Endothelial cell of umbilical vein (primary cell): ENCODE data around the gene MAP4K1. TPM values are rescaled to one million over a fixed set of nuclear protein-coding genes. Genes with fewer than 3 reads are reported as not detected.

Source experiments
- BruUV-seq: library from RNA; stranded (reverse); fragments of 400-500 nt; replicated peaks from 2 replicates; lab custom pipeline; 2021; lab: Mats Ljungman, UMichigan
- CTCF ChIA-PET: fragments of 300-600, 350-600 bp; sonication (Branson Sonifier 250); formaldehyde crosslinking; loops from one replicate; lab custom pipeline; 2021; ENCODE audit warnings: antibody characterized with exemption, inconsistent platforms; lab: Charles Lee
- POLR2A ChIA-PET: fragments of 300-600, 350-600 bp; sonication (Branson Sonifier 250); formaldehyde crosslinking; loops from one replicate; lab custom pipeline; 2021; ENCODE audit warnings: antibody characterized with exemption, inconsistent platforms; lab: Charles Lee
- DNase-seq: peaks from one replicate; pipeline ENCODE4 v3.0.0-alpha.2; 2011; ENCODE audit warnings: low read depth, low spot score
- FAIRE-seq: peaks from 2 replicates; lab custom pipeline; 2011; peaks lifted over from hg19 to GRCh38; lab: Jason Lieb, UNC
- H2AFZ ChIP-seq: 2 replicates; pipeline ENCODE4 v1.6.0; 2012; ENCODE audit warnings: low read depth, low read length, control low read depth, inconsistent platforms
- H3K27ac ChIP-seq: 2 replicates; pipeline ENCODE4 v1.5.1; 2011; ENCODE audit warnings: low read depth, mild to moderate bottlenecking, control low read depth, low read length, moderate library complexity; ENCODE audit not compliant: insufficient read depth
- H3K27me3 ChIP-seq, 2 experiments: 2 replicates each; pipeline versions ENCODE4 v1.6.0 to v1.6.1; 2011; ENCODE audit warnings: low read length in 2 of 2, mixed read lengths in 1 of 2; ENCODE audit not compliant: control insufficient read depth in 2 of 2, insufficient read depth in 2 of 2
- H3K36me3 ChIP-seq, 2 experiments: 2 replicates in 1 of 2; 3 replicates in 1 of 2; pipeline ENCODE4 v1.5.1; 2011; ENCODE audit warnings: low read length in 2 of 2, mild to moderate bottlenecking in 1 of 2, moderate library complexity in 1 of 2; ENCODE audit not compliant: control insufficient read depth in 2 of 2, insufficient read depth in 2 of 2; ENCODE audit errors: extremely low read depth in 1 of 2
- H3K4me1 ChIP-seq: 3 replicates; pipeline ENCODE4 v1.5.1; 2011; ENCODE audit warnings: mild to moderate bottlenecking, low read length; ENCODE audit not compliant: control insufficient read depth, insufficient read depth; ENCODE audit errors: extremely low read depth
- H3K4me2 ChIP-seq: 2 replicates; pipeline ENCODE4 v1.6.1; 2011; ENCODE audit warnings: low read length, control low read depth, mixed read lengths; ENCODE audit not compliant: insufficient read depth
- H3K4me3 ChIP-seq, 3 experiments: fragments of 200-600 bp in 1 of 3; sonication (generic), shearing (Covaris generic) in 1 of 3; replicated peaks in 1 of 3; 2 replicates each; pipeline ENCODE4 v1.5.1; 2011 to 2016; ENCODE audit warnings: control low read depth in 3 of 3, low read length in 3 of 3, mild to moderate bottlenecking in 2 of 3, inconsistent platforms in 1 of 3, low read depth in 1 of 3, moderate library complexity in 1 of 3; ENCODE audit not compliant: insufficient read depth in 1 of 3
- H3K79me2 ChIP-seq: 2 replicates; pipeline ENCODE4 v1.6.0; 2012; ENCODE audit warnings: low read length, inconsistent platforms; ENCODE audit not compliant: control insufficient read depth, insufficient read depth
- H3K9ac ChIP-seq: replicated peaks from 2 replicates; pipeline ENCODE3; 2011; ENCODE audit warnings: low read length, control low read depth; ENCODE audit not compliant: insufficient read depth; ENCODE audit errors: extremely low read depth
- H3K9me1 ChIP-seq: replicated peaks from 3 replicates; pipeline ENCODE4 v1.6.0; 2011; ENCODE audit warnings: mild to moderate bottlenecking, low read length; ENCODE audit not compliant: control insufficient read depth, insufficient read depth; ENCODE audit errors: extremely low read depth
- H3K9me3 ChIP-seq: replicated peaks from 2 replicates; pipeline ENCODE4 v1.5.1; 2012; ENCODE audit warnings: low read length, inconsistent platforms; ENCODE audit not compliant: control insufficient read depth, insufficient read depth
- H4K20me1 ChIP-seq: replicated peaks from 2 replicates; pipeline ENCODE3; 2011; ENCODE audit warnings: mild to moderate bottlenecking, low read length; ENCODE audit not compliant: control insufficient read depth, insufficient read depth; ENCODE audit errors: extremely low read depth
- EZH2 ChIP-seq: IDR thresholded peaks from 2 replicates; pipeline ENCODE4 v1.6.1; 2012; ENCODE audit warnings: borderline replicate concordance, low read depth, mild to moderate bottlenecking, moderate library complexity, low read length, inconsistent platforms; ENCODE audit not compliant: severe bottlenecking
- FOS ChIP-seq: IDR thresholded peaks from 2 replicates; pipeline ENCODE4 v1.6.1; 2011; ENCODE audit warnings: mild to moderate bottlenecking, low read length, moderate library complexity, borderline replicate concordance; ENCODE audit not compliant: insufficient read depth
- GATA2 ChIP-seq: IDR thresholded peaks from 2 replicates; pipeline ENCODE4 v1.7.0; 2011; ENCODE audit warnings: low read depth, mild to moderate bottlenecking, moderate library complexity, mixed read lengths, low read length; ENCODE audit not compliant: insufficient read length, insufficient read depth
- JUN ChIP-seq: IDR thresholded peaks from 2 replicates; pipeline ENCODE4 v1.6.1; 2011; ENCODE audit warnings: borderline replicate concordance, low read depth; ENCODE audit not compliant: insufficient read length, insufficient read depth
- MYC ChIP-seq: IDR thresholded peaks from one replicate; pipeline ENCODE4 v1.6.1; 2011; ENCODE audit warnings: mild to moderate bottlenecking, low read depth, low read length
- POLR2A ChIP-seq: IDR thresholded peaks from 2 replicates; pipeline ENCODE4 v1.6.1; 2012; ENCODE audit warnings: low read depth, mild to moderate bottlenecking, control low read depth, low read length
- POLR2AphosphoS5 ChIP-seq: IDR thresholded peaks from 2 replicates; pipeline ENCODE4 v1.6.1; 2012; ENCODE audit warnings: low read depth, mild to moderate bottlenecking, control low read depth, low read length, moderate library complexity; ENCODE audit not compliant: insufficient read depth
- dilution Hi-C: fragments of 300-500 bp; cut with MboI; formaldehyde crosslinking; loops from one replicate; pipeline ENCODE4 v1.15.0; 2019; ENCODE audit warnings: low sequenced_read_pairs; ENCODE audit not compliant: extremely low pct_ligation_motif_present
- intact Hi-C: fragments of 100-400 bp; cut with micrococcal nuclease; formaldehyde crosslinking; loops from one replicate; pipeline ENCODE4 v1.10.0; 2022
- polyA plus RNA-seq, 4 experiments: library from polyadenylated mRNA; depleted of rRNA in 3 of 4; stranded (reverse) in 3 of 4; unstranded in 1 of 4; fragments of >200 nt; gene quantifications; 2 replicates each; pipeline versions ENCODE4 v1.2.1 to v1.2.3, GENCODE V29; 2011 to 2012; ENCODE audit warnings: missing spikeins in 1 of 4
- total RNA-seq: library from RNA; stranded (reverse); gene quantifications from 2 replicates; pipeline ENCODE4 v1.2.3, GENCODE V29; 2021
- TF ChIP-seq, protein P1 (sequence below), 2 donors: IDR thresholded peaks; 1 replicate in 1 of 2; 2 replicates in 1 of 2; pipeline ENCODE4 v1.5.1; 2011; ENCODE audit warnings: low read length in 2 of 2, mild to moderate bottlenecking in 2 of 2, moderate library complexity in 2 of 2, control low read depth in 1 of 2, inconsistent platforms in 1 of 2, low read depth in 1 of 2; ENCODE audit not compliant: insufficient read depth in 1 of 2; ENCODE audit errors: extremely low read depth in 1 of 2
- TF ChIP-seq, protein P2 (sequence below): IDR thresholded peaks from 2 replicates; pipeline ENCODE4 v1.6.1; 2011; ENCODE audit not compliant: insufficient read depth, insufficient read length

MAP4K1 gene
- total and polyA plus RNA-seq, 2 donors (not counting 3 experiments of a cell fraction or from before 2014, with no cell fraction given) = 0.12 to 1.6 TPM

DNA sequence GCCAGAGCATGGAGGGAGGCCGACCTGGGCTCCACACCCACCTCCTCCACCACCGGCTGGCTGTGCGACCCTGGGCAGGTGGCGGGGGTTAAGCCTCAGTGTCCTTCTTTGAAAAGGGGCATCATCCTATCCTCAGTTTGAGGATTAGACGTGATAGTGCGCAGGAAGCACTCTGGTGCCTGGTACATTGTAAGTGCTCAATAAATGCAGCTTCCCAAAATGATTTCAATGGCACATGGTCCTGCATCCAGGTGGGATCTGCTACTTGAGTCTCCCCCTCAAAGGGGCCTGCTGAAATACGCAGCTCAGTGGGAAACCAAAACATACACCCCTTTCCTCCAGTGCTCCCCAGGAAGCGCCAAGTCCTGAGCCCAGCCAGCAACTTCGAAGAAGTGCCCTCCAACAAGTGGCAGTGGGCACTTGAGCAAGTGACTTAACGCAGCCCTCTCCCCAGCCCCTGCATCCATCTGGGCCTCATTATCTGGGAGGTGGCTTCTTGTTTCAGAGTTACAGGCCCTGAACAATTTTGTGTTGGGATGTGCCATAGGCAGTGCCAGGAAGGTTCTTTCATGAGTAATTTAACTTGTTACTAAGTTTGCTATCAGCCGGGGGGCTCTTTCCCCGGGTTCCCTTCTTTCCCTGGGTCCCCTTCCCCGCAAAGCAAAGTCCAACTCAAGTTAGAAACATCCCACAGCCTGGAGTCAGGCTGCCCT lies 47.6 kb upstream of the MAP4K1 start:
- peak overlapping the region; percentile 66 for H3K4me2 ChIP-seq
- peaks cover 0 to 3% of the 10 kb centered on the region in 2 experiments for H3K36me3 ChIP-seq
- no peaks in the 10 kb centered on the region for H3K27me3 ChIP-seq
- H3K9ac ChIP-seq = peak overlapping the region; percentile 69
- FAIRE-seq = no peak
- ChIA-PET CTCF (interaction anchor here (3.6 kb wide), 1 partner anchor 31 kb away, joined by 13 read pairs; no protein-coding TSS in a partner anchor), POLR2A (interaction anchor here (0.8 to 2.0 kb wide), 3 partner anchors 15 to 18 kb away, joined by 3 to 9 read pairs (median 4); partner anchors contain the start of gene ACTN4)
- dilution Hi-C loops = no loop called here
- no peak for TF ChIP-seq GATA2
- no peak for TF ChIP-seq POLR2A
- no peak for TF ChIP-seq FOS
- TF ChIP-seq, protein P1, sequence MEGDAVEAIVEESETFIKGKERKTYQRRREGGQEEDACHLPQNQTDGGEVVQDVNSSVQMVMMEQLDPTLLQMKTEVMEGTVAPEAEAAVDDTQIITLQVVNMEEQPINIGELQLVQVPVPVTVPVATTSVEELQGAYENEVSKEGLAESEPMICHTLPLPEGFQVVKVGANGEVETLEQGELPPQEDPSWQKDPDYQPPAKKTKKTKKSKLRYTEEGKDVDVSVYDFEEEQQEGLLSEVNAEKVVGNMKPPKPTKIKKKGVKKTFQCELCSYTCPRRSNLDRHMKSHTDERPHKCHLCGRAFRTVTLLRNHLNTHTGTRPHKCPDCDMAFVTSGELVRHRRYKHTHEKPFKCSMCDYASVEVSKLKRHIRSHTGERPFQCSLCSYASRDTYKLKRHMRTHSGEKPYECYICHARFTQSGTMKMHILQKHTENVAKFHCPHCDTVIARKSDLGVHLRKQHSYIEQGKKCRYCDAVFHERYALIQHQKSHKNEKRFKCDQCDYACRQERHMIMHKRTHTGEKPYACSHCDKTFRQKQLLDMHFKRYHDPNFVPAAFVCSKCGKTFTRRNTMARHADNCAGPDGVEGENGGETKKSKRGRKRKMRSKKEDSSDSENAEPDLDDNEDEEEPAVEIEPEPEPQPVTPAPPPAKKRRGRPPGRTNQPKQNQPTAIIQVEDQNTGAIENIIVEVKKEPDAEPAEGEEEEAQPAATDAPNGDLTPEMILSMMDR (IDR thresholded peaks at IDR 0.05; ENCODE audit: extremely low read depth in 1 of 2, insufficient read depth in 1 of 2, low read depth in 1 of 2, low read length in 2 of 2) = no peak
- no peak for TF ChIP-seq JUN
- TF ChIP-seq POLR2AphosphoS5 = no peak
- TF ChIP-seq EZH2 = no peak
- TF ChIP-seq, protein P2, sequence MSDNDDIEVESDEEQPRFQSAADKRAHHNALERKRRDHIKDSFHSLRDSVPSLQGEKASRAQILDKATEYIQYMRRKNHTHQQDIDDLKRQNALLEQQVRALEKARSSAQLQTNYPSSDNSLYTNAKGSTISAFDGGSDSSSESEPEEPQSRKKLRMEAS = no peak
- no peak for TF ChIP-seq MYC
- H3K27ac ChIP-seq = peak overlapping the region; percentile 95
- H2AFZ ChIP-seq = no peak overlapping the region
- H3K9me1 ChIP-seq = no peaks in the 10 kb centered on the region
- intact Hi-C loops = no loop called here
- H3K4me3 ChIP-seq = no peak overlapping the region
- H3K9me3 ChIP-seq = no peaks in the 10 kb centered on the region
- TSS peak; percentile 86 for BruUV-seq
- DNase-seq = peak; percentile 21
- H4K20me1 ChIP-seq = no peaks in the 10 kb centered on the region
- H3K79me2 ChIP-seq = peaks cover 98% of the 10 kb centered on the region
- H3K4me1 ChIP-seq = peaks cover 76% of the 10 kb centered on the region
